ENCODE measurements around the gene ANKS1A.
"Not testable (repeated sequence)": the region's sequence is repeated elsewhere in the genome, so short reads cannot be mapped to it uniquely, and the experiment has no call there.

Gene ANKS1A, protein sequence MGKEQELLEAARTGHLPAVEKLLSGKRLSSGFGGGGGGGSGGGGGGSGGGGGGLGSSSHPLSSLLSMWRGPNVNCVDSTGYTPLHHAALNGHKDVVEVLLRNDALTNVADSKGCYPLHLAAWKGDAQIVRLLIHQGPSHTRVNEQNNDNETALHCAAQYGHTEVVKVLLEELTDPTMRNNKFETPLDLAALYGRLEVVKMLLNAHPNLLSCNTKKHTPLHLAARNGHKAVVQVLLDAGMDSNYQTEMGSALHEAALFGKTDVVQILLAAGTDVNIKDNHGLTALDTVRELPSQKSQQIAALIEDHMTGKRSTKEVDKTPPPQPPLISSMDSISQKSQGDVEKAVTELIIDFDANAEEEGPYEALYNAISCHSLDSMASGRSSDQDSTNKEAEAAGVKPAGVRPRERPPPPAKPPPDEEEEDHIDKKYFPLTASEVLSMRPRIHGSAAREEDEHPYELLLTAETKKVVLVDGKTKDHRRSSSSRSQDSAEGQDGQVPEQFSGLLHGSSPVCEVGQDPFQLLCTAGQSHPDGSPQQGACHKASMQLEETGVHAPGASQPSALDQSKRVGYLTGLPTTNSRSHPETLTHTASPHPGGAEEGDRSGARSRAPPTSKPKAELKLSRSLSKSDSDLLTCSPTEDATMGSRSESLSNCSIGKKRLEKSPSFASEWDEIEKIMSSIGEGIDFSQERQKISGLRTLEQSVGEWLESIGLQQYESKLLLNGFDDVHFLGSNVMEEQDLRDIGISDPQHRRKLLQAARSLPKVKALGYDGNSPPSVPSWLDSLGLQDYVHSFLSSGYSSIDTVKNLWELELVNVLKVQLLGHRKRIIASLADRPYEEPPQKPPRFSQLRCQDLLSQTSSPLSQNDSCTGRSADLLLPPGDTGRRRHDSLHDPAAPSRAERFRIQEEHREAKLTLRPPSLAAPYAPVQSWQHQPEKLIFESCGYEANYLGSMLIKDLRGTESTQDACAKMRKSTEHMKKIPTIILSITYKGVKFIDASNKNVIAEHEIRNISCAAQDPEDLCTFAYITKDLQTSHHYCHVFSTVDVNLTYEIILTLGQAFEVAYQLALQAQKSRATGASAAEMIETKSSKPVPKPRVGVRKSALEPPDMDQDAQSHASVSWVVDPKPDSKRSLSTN

DNA sequence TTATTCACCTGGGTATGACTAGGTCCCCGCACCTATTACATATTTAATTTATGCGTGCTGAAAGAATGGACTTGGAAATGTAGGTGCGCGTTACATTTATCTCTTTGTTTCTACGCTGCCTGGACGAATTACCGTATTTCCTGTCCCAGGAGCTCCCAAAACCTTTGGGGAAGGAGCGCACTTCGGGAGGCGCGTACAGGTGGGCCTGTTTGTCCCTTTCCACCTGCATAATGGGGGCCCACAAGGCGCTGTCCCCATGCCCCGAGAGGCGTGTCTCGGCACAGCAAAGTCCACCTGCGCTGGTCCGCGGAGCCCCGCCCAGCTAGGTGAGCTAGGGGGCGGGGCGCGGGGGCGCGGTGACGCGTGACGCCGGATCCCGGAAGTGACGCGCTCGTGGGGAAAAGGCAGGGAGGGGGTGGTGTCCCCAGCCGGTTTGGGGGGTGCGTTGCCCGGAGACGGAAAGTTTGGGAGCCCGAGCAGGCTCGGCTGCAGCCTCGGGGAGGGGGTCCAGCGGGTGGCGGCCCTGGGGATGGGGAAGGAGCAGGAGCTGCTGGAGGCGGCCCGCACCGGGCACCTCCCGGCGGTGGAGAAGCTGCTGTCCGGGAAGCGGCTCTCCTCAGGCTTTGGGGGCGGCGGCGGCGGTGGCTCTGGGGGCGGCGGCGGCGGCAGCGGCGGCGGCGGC is at the start of gene ANKS1A:
ANKS1A (plus strand) TSS at position 382 of the 682 bp plus-strand sequence; CDS start at position 530, 148 bp downstream.
- DNase-seq (ENCODE audit: low read depth): peak; percentile 24

DNA sequence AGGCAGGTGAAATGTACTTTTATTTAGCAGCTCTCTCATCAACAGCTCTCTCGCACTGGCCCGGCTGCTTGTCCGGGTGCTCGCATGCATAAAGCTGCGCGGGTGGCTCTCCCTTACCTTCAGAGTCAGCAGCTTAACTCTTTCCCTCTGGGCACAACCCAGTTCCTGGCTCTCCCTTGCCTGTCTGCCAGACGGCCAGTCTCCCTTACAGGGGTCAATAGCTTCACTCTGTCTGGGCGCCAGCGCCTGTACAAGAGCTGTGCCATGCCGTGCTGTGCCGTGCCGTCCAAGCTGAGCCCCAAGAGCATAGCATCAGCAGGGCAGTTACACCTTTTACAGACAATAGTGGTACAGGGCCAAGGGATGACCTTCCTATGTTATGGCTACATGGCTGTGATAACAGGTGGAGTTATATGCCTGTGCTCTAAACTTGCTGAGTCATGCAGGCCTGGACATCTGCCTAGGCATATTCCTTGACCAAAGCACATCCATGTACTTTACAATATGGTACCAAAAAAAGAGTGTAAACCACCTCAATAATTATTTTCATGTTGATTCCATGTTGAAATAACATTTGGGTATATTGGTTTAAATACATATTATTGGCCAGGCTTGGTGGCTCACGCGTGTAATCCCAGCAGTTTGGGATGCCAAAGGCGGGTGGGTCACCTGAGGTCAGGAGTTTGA is 49.2 kb upstream of the ANKS1A start:
- no peak for DNase-seq (ENCODE audit: low read depth)

DNA sequence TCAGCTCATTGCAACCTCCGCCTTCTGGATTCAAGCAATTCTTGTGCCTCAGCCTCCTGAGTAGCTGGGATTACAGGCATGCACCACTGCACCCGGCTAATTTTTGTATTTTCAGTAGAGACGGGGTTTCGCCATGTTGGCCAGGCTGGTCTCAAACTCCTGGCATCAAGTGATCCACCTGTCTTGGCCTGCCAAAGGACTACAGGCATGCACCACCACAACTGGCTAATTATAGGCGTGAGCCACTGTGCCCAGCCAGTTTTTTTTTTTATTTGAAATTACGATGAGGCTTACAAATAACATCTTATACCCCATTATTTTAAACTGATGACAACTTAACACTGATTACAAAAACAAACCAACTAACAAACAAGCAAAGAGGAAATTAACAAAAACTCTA is 40.0 kb upstream of the ANKS1A start:
- not testable (repeated sequence) for DNase-seq (ENCODE audit: low read depth)

DNA sequence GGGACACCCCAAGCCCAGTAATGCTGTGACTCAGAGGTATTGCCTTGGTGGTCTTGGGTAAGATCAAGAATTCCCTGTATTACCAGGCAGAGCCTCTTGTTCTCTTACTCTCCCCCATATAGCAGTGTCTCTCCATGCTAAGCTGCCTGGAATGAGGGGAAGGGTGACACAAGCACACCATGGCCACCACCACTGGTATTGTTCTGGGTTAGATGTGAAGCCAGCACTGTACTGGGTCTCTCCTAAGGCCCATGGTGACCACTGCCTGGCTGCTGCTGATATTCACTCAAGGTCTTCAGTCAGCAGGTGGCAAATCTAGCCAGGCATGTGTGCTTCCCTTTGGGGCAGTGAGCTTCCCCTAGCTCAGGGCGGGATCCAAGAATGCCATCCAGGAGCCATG is 37.7 kb upstream of the ANKS1A start:
- DNase-seq (ENCODE audit: low read depth): no peak

DNA sequence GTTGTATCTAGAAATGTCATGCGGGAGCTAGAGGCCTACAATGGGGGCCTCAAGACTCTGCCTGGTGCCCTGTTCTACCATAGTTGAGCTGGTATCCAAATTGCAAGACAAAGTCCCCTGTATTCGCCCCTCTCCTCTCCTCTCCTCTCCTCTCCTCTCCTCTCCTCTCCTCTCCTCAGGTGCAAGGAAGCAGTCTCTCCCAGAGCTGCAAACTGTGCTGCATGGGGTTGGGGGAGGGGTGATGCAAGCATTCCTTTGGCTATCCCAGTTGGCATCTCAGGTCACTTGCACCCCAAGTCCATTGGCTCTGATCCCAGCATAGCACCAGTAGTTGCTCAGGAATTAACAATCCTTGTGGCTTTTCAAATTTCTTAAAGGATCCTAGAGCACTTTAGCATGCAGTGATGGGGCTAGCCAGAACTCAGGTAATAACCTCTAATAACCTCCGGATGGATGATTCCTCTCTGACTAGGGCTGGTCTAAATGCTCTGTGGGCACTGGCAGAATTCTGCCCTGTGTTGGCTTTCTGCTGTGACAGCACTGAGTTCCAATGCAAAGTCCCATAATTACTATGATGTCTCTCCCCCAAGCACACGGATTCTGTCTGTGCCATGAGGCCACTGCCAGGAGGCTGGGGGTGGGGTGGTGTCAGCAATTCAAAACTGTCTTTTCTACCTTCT is 36.5 kb upstream of the ANKS1A start:
- no peak for DNase-seq (ENCODE audit: low read depth)

DNA sequence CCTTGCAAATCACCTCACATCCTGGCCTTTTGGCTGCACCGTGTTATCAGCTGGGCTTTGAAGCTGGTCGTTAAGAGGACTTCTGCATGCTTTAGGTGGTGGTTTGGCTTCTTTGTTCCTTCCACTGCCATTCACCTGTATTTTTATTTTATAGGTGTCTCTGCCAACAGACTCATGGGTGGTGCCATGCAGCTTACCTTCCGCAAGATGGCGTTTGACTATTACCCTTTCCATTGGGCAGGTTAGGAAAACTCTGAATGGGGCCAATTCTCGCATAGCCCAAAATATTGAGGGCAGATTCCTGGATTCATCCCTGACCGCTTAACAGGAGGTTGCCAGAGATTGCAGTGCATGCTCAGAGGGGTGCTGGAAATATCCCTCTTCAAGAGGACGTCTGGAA is 33.6 kb upstream of the ANKS1A start:
- DNase-seq (ENCODE audit: low read depth): no peak

DNA sequence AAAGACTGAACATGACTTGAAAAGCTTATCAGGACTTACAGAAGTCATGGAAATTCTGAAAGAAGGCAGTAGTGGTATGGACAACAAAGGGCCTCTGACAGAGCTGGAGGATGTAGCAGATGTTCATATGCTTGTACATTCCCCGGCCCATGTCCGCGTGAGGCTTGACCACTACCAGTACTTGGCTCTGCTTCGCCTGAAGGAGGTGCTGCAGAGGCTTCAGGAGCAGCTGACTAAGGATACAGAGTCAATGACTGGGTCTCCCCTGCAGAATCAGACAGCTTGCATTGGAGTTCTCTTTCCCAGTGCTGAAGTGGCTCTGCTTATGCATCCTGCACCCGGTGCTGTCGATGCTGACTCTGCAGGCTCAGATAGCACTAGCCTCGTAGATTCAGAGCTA is 30.4 kb upstream of the ANKS1A start:
- DNase-seq (ENCODE audit: low read depth): no peak

DNA sequence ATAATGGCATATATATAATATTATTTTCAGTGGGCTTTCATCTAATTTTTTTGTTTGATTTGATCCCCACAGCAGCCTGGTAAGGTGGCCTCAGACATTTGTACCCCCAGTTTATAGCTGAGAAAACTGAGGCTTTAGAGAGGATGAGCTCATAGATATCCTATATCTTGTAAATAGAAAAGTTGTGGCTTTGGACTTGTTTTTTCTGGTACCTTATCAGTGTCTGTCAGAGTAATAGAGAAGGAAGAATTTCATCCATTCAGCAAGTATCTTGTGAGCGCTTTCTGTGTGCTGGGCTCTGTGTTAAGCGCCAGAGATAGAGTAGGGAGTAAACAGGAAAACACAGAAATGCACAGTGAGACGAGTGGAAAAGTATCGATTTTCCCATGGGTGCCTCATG is 29.1 kb upstream of the ANKS1A start:
- DNase-seq (ENCODE audit: low read depth): no peak

DNA sequence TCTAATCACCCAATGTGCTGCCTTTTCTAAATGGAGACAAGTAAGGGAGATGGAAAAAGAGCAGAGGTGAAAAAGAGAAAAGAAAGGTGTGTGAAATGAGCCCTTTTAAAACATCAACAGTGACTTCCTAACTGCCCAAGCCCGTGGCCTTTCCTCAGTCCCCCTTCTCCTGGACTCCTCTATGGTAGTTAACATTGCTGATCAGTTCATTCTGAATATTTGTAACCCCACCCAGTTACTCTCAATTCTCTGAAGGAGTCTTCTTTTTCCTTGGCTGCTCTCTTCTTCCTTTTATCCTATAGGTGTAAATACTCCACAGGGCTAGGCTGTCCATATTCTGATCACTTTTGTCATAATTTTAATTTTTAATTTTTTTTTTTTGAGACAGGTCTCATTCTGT is 28.3 kb upstream of the ANKS1A start:
- DNase-seq (ENCODE audit: low read depth): no peak

DNA sequence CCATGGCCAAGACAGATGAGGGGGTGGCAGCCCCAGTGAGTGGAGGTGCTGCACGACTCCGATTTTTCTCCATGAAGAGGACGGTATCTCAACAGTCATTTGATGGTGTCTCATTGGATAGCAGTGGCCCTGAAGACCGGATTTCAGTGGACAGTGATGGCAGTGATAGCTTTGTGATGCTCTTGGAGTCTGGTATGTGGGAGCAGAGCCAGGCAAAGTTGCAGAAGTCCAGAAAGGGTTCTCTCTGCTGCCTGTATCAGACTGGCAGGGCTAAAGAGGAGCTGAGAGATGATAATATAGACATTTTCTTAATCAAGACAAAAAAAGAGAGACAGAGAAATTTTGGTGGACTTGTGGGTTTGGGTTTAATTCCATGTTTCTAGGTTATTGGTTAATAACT is 25.0 kb upstream of the ANKS1A start:
- DNase-seq (ENCODE audit: low read depth): no peak

DNA sequence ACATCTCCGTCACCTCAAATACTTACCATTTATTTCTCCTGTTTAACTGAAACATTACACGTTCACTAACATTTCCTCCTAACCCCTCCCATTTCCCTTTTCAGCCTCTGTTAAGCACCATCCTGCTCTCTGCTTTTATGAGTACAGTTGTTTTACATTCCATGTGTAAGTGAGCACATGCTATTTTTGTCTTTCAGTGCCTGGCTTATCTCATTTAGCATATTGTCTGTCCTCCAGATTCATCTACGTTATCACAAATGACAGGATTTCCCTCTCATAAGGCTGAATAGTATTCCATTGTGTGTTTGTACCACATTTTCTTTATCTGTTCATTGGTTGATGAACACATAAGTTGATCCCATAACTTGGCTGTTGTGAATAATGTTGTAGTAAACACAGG is 23.9 kb upstream of the ANKS1A start:
- no peak for DNase-seq (ENCODE audit: low read depth)

DNA sequence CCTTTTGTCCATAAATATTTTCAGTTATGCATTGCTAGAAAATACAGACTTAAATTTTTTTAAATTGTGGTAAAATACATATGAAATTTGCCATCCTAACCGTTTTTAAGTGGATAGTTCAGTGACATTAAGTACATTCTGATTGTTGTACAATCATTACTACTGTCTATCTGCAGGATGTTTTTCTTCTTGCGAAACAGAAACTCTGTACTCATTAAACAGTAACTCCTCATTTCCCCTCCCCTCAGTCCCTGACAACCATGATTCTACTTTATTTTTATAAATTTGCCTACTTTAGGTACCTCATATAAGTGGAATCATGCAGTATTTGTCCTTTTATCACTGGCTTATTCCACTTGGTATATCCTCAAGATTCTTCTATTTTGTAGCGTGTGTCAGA is 22.5 kb upstream of the ANKS1A start:
- no peak for DNase-seq (ENCODE audit: low read depth)

DNA sequence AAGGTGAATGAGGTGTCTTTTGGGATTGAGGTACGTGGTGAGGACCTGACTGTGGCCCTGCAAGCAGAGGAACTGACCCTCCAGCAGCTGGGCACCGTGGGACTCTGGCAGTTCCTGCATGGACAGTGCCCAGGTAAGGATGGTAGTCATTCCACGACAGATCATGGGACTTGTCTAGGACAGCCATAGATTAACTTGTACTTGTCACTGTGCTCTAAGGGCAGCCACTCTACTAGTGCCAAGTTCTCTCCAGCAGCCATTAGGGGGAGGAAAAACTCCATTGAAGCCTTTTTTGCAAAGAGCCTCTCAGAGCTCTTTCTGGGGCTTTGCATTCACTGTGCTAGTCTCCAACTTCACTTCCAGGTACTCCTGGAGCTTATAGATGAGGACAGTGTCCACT is 21.6 kb upstream of the ANKS1A start:
- DNase-seq (ENCODE audit: low read depth): no peak

DNA sequence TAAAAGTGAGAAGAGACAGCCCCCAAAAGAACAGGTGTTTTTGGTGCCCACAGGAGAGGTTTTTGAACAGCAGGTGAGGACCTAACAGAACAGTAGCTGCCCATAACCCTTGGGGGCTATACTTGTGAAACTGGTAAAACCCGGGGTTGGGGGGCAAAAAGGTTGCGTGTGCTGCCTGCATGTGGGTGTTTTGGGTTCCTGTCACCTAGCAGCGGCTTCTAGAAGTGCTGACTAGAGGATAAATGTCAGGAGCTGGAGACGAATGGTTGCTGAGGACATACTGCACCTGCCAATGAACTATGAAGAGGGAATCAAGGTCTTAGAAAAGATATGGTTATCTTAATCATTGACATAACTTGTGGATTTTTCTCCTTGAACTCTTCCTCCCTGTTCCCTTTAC is 17.2 kb upstream of the ANKS1A start:
- DNase-seq (ENCODE audit: low read depth): no peak

DNA sequence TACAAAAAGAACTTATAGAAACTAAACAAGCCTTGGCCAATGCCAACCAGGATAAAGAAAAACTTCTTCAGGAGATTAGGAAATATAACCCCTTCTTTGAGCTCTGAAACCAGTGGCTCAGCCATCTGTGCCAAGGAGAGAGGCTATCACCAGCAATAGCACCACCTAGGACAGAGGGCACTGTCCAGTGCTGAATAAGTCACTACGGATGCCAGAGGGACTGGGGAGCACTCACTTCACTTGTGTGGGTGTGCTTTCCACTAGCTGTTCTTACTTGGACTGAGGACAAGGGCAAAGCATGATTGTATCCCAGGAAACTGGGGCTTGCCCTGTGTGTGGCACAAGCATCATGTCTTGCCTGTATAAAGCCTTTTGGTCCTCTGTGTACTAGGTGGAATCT is 16.7 kb upstream of the ANKS1A start:
- no peak for DNase-seq (ENCODE audit: low read depth)

DNA sequence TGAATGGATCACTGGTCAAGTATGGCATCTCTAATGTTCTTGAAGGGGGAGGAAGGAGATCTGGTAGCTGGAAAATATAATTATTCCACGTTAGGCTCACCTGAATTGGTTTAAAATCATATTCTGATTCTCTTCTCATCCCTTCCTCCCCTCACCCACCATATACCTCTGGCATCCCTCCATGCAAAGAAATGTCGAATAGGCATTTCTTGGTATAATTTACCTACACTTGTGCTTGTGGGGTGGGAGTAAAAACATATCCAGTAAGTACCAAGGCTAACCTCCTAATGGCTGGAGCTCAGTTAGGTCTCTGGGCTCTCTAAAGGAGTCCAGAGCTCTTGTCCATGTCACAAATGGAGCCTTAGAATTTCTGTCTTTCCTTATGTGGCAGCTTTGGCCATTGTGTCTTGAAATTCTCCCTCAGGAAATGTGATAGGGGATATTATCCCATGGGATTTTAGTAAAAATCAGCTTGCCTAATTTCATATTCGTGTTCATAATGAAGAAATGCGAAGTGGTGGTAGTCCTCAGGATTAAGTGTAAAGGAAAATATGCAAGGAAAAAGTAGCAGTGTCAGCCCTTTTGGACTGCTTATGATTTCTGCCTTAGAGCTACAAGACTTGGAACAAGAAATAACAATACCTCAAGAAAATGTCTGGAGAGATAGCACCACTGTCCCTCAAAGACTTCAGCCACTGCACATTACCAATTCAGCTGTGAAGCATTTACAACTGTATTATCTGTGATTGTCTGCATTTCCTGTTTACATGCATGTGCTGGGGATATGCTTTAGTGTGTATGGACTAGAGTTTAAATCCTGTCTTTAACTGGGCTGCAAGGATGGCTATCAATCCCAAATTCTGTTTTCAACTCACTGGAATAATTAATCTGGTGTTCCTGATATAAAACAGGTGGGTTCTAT is 13.5 kb upstream of the ANKS1A start:
- DNase-seq (ENCODE audit: low read depth): no peak

DNA sequence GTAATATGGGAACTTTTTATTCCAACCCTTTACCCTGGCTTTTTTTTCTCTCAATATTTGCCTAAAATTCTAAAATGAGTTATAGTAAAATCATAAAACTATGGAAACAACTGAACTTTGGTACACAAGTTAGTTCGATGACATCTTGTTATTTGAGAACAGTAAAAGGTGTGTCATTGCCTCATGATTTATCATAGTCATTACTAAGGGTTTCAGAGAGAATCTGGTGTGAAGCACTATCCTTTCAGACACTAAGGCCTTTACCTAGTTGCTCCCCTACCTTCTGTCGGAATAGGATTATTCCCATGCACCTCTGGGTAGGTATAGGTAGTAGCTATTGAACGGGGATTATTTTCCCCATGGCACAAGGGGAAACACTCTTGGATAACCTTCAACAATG is 12.6 kb upstream of the ANKS1A start:
- DNase-seq (ENCODE audit: low read depth): no peak

DNA sequence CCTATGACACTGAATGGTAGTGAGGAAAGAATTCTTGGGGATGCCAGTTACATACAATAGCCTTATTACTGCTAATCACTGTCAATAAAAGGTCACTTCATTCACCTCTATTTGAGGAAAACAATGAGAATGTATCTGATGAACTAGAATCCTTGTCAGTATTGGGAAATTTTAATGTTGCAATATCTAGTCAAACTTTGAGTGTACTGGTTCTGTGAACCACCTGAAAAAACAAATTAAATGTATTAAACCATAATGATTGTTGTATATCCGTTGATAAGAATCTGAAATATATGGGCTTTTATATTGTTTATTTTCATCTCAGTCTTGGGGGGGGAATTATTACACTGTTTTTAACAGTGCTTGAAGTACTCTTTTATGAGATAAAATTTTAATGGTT is 11.8 kb upstream of the ANKS1A start:
- no peak for DNase-seq (ENCODE audit: low read depth)

DNA sequence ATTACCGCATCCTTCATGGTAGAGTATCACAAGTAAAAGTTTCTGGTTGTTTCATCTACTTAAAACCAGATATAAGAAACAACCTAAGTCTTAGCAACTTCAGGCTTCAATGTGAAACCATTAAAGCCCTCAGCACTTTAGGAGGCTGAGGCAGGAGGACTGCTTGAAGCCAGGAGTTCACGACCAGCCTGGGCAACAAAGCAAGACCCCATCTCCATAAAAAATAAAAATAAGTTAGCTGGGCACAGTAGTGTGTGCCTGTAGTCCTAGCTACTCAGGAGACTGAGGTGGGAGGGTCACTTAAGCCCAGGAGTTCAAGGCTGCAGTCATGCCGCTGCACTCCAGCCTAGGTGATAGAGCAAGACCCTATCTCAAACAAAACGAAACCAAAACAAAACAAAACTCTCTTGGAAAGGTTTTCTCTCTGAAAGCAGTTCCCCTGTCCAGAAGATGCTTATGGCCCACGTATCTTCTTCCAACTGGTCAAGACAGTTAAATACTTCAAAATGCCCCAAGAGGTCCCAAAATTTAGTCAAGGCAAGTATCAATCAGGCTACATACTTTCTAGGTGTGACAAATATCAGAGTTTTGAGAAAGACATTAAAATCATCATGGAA is 11.1 kb upstream of the ANKS1A start:
- DNase-seq (ENCODE audit: low read depth): no peak
